ENCODE data around the gene TMC2.

GRCh38 chr20:2602746-2603145 is 66.4 kb downstream of the TMC2 start:
- TF ChIP-seq POLR2A (IDR thresholded peaks at IDR 0.05; ENCODE audit: low read depth, low read length) (no peak), TAF1 (IDR thresholded peaks at IDR 0.05; ENCODE audit: borderline replicate concordance, low read depth, low read length) (no peak)
